ENCODE measurements around the gene KHNYN.
A peak's percentile ranks its signal among the peaks of the same experiment; 100 is the strongest.

KHNYN gene

DNA sequence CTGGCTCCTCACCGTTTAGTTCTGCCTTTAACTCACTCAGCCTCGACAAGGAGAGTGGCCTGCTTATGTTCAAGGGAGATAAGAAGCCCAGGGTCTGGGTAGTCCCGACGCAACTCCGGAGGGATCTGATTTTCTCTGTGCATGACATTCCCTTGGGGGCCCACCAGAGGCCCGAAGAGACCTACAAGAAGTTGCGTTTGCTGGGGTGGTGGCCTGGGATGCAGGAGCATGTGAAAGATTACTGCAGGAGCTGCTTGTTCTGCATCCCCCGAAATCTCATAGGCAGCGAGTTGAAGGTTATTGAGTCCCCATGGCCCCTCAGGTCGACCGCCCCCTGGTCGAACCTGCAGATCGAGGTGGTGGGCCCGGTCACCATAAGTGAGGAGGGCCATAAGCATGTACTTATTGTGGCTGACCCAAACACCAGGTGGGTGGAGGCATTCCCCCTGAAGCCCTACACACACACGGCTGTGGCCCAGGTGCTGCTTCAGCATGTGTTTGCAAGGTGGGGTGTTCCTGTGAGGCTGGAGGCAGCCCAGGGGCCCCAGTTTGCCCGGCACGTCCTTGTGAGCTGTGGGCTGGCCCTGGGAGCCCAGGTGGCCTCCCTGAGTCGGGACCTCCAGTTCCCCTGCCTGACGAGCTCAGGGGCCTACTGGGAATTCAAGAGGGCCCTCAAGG, 13.4 kb upstream of the KHNYN start:
- DNase-seq, result no peak
- in situ Hi-C loops (cut with HindIII; ENCODE audit: low pct_ligation_motif_present, low pct_unique_long_range_greater_than_20kb, low sequenced_read_pairs), result no loop called here

- in situ Hi-C loops (cut with HindIII; ENCODE audit: low pct_ligation_motif_present, low pct_unique_long_range_greater_than_20kb, low sequenced_read_pairs), result no loop called here
Observed at GRCh38 chr14:24416932-24417619, 12.7 kb upstream of the KHNYN start.

GRCh38 chr14:24417832-24418491, 11.8 kb upstream of the KHNYN start:
- in situ Hi-C loops (cut with HindIII; ENCODE audit: low pct_ligation_motif_present, low pct_unique_long_range_greater_than_20kb, low sequenced_read_pairs), result no loop called here
- DNase-seq, result no peak

More at GRCh38 chr14:24416932-24417619, 12.7 kb upstream of the KHNYN start:
- no peak for DNase-seq

- DNase-seq, result no peak
- in situ Hi-C loops (cut with HindIII; ENCODE audit: low pct_ligation_motif_present, low pct_unique_long_range_greater_than_20kb, low sequenced_read_pairs), result no loop called here
Observed at GRCh38 chr14:24418492-24418873, 11.3 kb upstream of the KHNYN start.

DNA sequence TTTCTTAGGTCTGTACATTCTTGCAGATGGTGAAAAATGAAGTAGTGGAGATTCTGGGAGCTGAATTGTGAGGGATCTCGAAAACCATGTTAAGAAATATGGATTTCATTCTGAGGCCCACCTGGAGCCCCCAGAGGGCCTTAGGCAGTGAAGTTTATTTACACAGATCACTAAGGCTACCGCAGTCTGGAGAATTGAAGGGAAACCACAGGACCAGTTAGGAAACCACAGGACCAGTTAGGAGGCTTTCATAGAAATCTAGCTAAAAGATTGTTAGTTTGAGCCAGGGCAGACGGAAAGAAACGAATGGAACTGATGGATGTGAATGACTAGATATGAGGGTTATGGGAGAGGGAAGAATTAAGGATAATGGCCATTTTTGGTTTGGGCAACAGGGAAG, 7.5 kb upstream of the KHNYN start:
- DNase-seq, result no peak
- in situ Hi-C loops (cut with HindIII; ENCODE audit: low pct_ligation_motif_present, low pct_unique_long_range_greater_than_20kb, low sequenced_read_pairs), result no loop called here

- DNase-seq, result no peak
- in situ Hi-C loops (cut with HindIII; ENCODE audit: low pct_ligation_motif_present, low pct_unique_long_range_greater_than_20kb, low sequenced_read_pairs), result no loop called here
Observed at GRCh38 chr14:24422694-24423601, 6.8 kb upstream of the KHNYN start.

GRCh38 chr14:24425704-24426103, 4.0 kb upstream of the KHNYN start:
- in situ Hi-C loops (cut with HindIII; ENCODE audit: low pct_ligation_motif_present, low pct_unique_long_range_greater_than_20kb, low sequenced_read_pairs), result no loop called here
- no peak for DNase-seq

- DNase-seq, result no peak
- in situ Hi-C loops (cut with HindIII; ENCODE audit: low pct_ligation_motif_present, low pct_unique_long_range_greater_than_20kb, low sequenced_read_pairs), result no loop called here
Observed at GRCh38 chr14:24426150-24426911, 3.4 kb upstream of the KHNYN start.

DNA sequence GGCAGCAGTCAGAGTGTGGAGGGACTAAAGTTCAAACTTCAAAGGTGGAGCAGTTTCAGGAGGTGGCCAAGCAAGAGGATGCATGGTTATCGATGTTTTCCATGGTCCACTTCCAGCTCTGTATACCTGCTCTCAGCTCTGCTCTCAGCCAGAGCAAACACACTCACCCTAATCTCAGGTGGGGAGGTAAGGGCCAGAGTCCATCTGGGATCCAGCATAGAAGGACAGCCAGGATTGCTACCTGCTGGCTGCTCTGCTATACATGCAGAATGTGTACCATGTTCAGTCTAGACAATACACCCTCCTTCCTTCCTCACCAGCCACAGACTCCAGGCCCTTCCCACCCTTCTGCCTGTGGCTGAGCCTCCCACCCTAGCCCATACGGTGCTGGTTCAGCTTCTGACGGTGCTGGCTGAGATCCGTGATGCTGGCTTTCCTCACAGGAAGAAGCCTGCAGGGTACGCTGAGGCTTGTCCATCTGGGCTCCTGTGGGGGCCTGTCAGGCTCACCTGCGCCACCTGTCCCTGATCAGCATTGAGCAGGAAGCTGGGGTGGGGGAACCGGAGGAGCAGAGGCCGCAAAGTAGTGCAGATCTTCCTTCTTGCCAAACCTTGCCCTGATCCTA, 2.7 kb upstream of the KHNYN start:
- in situ Hi-C loops (cut with HindIII; ENCODE audit: low pct_ligation_motif_present, low pct_unique_long_range_greater_than_20kb, low sequenced_read_pairs), result no loop called here
- no peak for DNase-seq

DNA sequence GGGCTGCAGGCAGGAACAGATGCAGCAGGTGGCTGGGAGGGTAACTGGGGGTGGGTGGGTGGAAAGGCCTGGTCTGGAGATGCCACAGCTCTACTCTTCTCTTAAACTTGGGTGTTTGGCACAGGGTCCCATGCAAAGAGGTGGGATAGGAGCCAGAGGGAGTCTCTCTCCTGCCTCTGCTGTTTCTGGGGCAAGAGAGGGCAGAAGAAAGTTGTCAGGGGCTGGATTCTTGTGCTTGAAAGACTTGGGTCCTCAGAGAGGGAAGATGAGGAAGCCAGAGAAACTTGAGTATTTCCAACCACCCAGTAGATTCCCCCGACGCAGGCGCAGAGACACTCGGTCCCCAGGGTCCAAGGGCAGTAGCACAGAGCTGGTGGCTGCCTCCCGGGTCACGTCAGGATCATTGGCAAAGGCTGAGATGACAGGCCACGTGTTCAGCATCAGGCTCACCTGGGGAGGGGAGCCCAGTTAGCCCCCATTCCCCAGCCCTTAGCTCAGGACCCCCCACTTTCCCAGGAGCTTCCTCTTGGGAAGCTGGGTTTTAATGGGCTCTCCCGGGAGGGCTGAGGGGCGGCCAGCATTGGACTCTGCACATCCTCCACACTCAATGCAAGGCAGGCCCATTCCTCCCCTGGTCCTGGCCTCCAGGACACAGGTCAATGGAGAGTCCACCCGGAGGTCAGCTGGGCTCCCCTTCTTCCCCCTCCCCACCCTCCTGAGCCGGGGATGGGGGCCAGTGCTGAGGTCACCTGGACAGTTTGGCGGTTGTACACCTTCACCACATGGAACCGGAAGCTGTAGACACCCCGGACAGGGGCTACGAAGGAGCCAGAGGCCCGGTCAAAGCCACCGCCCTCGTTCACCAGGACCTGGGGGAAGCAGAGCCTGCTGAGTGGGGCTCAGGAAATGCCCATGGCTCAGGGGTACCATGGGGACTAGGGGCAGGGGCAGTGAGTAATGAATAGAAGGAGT, 1.9 kb upstream of the KHNYN start:
- DNase-seq, result no peak
- in situ Hi-C loops (cut with HindIII; ENCODE audit: low pct_ligation_motif_present, low pct_unique_long_range_greater_than_20kb, low sequenced_read_pairs), result no loop called here

GRCh38 chr14:24428628-24429394, 943 bp upstream of the KHNYN start:
- in situ Hi-C loops (cut with HindIII; ENCODE audit: low pct_ligation_motif_present, low pct_unique_long_range_greater_than_20kb, low sequenced_read_pairs), result no loop called here
- DNase-seq, result no peak

DNA sequence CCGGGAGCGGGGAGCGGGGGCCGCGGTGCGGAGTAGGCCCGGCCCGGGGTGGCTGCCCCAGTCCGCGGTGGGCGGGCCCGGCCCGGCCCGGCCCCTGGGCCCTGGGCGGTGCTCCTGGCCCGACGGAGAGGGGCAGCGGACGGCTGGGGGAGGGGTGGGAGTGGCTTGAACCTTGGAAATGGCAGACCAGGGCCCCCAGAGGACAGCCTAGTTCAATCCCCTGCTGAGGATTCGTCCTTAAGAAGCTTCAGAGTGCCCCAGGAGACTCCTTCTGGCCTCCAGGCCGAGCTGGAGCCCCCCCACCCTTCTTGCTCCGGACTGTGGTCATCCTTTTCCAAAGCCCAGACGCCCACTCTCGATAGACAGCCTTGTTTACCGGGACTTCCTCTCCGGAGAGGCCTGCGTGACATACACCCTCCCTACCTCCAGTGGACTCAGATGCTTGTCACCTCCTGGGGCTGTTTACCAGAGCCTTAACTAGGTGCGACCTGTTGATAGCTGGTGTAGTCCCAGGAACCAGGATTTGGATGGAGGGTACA, 458 bp downstream of the KHNYN start:
- in situ Hi-C loops (cut with HindIII; ENCODE audit: low pct_ligation_motif_present, low pct_unique_long_range_greater_than_20kb, low sequenced_read_pairs), result no loop called here
- DNase-seq, result peak; percentile 64

GRCh38 chr14:24430682-24431568, 1.2 kb downstream of the KHNYN start:
- in situ Hi-C loops (cut with HindIII; ENCODE audit: low pct_ligation_motif_present, low pct_unique_long_range_greater_than_20kb, low sequenced_read_pairs), result no loop called here
- DNase-seq, result no peak

- in situ Hi-C loops (cut with HindIII; ENCODE audit: low pct_ligation_motif_present, low pct_unique_long_range_greater_than_20kb, low sequenced_read_pairs), result no loop called here
- DNase-seq, result peak; percentile 85
Observed at GRCh38 chr14:24431569-24432258, 2.0 kb downstream of the KHNYN start.

Measured in ACHN (cell line).